Umbilical cord (tissue), 2 donors: Measurements from ENCODE around the gene MLEC. TPM values are rescaled to one million over a fixed set of nuclear protein-coding genes. Genes with fewer than 3 reads are reported as not detected.

Experiments used
- DNase-seq: peaks from one replicate; pipeline ENCODE4 v3.0.0-alpha.2; 2015; ENCODE audit warnings: low spot score
- total RNA-seq: library from RNA; depleted of rRNA; stranded (reverse); fragments of >200 nt; gene quantifications from one replicate; pipeline ENCODE4 v1.2.3, GENCODE V29; 2014; ENCODE audit warnings: low replicate concordance; ENCODE audit not compliant: insufficient read depth

Gene MLEC
- total RNA-seq, 1 donor from 2014 or later = 64.0 TPM

DNA sequence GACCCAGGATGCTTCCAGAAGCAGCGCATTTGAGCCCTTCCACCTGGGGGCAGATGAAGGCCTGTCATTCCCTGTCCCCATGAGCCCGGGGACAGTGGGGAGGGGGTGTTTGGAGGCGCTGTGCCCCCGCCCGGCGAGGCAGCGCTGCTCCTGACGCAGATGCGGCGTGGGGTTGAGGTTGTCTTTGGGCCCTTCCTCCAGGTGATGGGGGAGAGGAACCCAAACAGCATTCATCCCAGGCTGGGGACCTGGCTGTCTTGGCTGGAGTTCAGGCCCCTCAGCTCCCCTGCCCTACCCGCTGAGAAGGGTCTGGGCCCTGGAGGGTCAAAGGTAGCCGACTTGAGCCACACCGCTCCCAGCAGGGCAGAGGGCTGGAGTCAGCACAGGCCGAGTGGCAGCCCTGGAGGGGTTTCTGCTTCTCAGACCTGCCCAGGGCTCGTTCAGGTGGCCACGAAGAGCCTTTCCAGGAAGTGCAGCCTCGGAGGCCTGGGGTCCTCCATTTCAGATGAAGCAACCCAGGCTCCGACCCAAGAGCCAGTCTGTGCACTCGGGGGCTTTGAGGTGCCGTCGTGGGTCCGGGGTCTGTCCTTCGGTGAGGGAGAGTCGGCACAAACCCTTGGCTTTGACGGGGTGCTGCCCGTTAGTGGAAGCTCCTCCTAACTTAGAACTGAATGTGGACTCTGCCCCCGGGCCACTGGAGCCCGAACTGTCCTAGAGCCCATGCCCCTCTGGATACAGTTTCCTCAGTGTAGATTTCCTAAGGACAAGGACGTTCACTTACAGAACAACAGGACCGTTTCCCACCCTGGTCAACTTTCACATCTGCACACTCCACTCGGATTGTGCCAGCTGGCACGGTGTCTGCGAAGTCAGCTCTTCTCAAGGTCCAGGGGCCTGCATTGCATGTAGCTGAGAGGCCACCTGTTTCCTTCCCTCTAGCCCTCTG is 54.8 kb downstream of the MLEC start:
- no peak for DNase-seq

DNA sequence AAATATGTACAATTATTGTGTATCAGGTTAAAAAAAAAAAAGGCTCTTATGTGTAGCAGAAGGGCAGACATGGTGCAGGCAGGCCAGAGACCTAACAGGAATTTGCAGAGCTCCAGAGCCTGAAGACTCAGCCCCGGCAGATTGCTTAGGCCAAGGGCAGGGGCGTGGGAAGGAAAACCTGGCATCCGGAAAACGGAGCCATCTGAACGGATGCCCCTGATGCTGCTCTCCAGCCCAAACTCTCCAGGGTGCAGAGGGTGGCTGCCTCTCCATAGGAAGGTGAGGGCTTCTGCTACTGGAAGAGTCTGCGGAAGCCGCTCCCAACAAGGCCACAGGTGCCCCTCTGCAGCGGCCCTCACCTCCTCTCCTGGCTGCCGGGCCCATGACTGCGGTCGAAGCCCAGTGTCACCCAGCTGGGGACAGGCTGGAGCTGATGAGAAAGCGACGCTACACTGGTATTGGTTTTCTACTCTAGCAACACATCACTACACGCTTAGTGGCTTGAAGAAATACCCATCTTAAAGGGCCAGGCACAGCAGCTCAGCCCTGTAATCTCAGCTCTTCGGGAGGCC is 58.1 kb downstream of the MLEC start:
- DNase-seq = no peak

DNA sequence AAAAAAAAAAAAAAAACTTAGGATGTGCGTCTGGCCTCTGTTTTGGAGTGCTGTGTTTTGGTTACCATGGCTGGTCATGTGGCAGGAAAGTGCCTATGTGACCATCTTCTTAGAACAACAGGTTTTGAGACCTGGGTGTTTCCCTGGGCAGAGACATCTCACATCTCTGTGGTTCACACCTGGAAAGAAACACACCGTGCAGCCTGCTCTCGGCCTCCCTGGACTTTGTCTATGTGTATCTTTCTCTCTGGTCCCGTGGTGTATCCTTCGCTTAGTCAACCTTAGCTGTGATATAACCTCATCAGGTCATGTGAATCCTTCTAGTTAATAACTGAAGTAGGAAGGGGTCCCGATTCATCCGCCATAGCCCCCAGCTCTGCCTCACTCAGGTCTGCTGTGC is 61.3 kb downstream of the MLEC start:
- DNase-seq = no peak

DNA sequence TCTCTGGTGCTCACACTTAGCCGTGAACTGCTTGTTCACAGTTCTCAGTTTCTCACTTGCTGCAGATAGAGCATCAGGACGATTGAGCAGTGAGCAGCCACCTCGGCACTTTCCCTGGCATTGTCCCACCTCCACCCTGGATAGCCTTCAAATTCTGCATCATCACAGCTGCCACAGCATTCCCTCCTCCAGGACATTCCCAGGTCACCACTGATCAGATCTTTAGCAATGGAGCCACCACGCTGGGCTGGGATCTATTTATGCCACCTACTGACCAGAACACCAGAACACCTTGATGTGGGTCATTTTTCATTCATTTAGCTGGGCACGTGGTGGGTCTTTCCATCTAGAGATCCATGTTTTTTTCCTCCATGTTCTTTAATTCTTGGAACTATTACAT is 62.3 kb downstream of the MLEC start:
- no peak for DNase-seq

DNA sequence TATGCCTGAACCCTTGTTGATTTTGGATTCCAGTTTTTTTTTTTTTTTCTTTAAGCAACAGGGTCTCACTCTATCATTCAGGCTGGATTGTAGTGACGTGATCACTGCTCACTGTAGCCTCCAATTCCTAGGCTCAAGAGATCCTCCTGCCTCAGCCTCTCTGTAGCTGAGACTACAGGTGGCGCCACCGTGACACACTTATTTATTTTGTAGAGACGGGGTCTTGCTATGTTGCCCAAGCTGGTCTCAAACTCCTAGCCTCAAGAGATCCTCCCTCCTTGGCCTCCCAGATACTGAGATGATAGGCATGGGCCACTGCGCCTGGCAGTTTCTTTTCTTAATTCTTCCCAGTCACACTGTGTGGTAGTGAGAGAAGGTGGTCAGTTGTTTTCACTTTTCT is 63.9 kb downstream of the MLEC start:
- DNase-seq = no peak

DNA sequence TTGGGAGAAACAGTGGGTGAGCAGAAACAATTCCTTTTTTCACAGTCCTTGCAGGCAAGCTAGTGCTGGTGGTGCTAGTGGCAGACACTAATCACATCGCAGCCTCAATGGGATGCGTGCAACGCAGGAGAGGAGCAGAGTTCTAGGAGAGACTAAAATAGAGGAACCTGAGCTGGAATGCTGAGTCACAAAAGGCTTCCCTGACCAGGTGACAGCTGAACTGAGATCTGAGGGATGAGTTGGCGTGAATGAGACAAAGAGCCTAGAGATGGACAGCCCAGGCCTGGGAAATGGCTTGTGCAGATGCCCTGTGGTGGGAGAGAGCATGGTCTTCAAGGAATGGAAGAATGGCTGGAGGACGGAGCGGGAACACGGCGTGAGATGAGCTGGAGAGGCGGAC is 64.4 kb downstream of the MLEC start:
- no peak for DNase-seq

Other genes with a start within 250 kb of the MLEC start
- 351 TPM for gene COX6A1, start 249.0 kb upstream of the MLEC start, total RNA-seq
- 25.5 TPM for gene TRIAP1, start 240.8 kb upstream of the MLEC start, total RNA-seq
- gene GATC, start 240.7 kb upstream of the MLEC start, total RNA-seq = 27.0 TPM
- gene SRSF9, start 217.4 kb upstream of the MLEC start, total RNA-seq = 86.7 TPM
- 202 TPM for gene DYNLL1, start 191.0 kb upstream of the MLEC start, total RNA-seq
- gene COQ5, start 158.0 kb upstream of the MLEC start, total RNA-seq = 23.1 TPM
- 86.9 TPM for gene RNF10, start 152.8 kb upstream of the MLEC start, total RNA-seq
- 11.3 TPM for gene POP5, start 105.7 kb upstream of the MLEC start, total RNA-seq
- 3.9 TPM for gene CABP1, start 46.5 kb upstream of the MLEC start, total RNA-seq
- 16.4 TPM for gene UNC119B, start 23.3 kb downstream of the MLEC start, total RNA-seq
- 7.7 TPM for gene ACADS, start 38.7 kb downstream of the MLEC start, total RNA-seq
- 29.6 TPM for gene SPPL3, start 217.2 kb downstream of the MLEC start, total RNA-seq